ENCODE results near the gene TSC2.
A peak's percentile ranks its signal among the peaks of the same experiment; 100 is the strongest.

TSC2 gene

DNA sequence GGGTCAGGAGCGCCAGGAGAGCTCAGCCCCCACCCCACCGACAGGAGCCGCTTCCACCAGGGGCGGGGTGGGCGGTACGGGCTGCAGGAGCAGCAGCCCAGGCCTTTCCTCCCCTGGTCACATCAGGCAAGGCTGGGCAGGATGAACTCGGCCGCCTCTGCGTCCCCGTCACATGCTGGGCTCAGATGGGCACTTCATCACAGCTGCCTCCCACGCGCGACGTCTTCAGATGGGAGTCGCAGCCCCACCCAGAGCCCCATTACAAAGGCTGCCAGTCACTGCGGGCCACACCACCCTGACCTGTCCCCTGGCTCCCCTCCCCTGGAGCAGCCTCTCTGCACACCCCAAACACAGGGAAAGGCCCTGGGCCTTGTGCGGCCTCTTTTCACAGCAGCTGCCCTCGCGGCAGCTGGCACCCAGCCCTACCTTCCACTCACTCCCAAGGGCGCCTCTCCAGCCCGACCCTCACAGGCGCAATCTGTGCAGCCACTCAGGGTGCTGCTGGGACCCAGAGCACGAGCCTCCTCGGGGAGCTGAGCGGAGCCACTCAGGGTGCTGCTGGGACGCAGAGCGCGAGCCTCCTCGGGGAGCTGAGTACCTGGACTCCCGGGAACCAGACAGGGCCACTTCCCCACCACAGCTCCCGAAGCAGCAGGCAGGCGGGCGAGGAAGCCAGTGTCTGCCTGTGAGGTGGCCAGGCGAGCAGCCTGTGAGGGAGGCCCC is 42.8 kb upstream of the TSC2 start:
- Histone ChIP-seq H4K20me1 (ENCODE audit: insufficient read depth, low read length) (peaks cover 60% of the 10 kb centered on the region), H3K27me3 (ENCODE audit: low read depth, low read length) (no peaks in the 10 kb centered on the region), H3K36me3 (replicated peaks; ENCODE audit: low read depth, low read length) (peaks cover 39% of the 10 kb centered on the region), H2AFZ (ENCODE audit: low read depth, low read length) (no peak overlapping the region), H3K9ac (ENCODE audit: low read length) (no peak overlapping the region), H3K4me2 (ENCODE audit: low read length) (no peak overlapping the region), H3K4me1 (ENCODE audit: low read length) (peaks cover 22% of the 10 kb centered on the region), H3K27ac (ENCODE audit: low read length) (no peak overlapping the region), H3K79me2 (ENCODE audit: low read length) (peaks cover 71% of the 10 kb centered on the region), H3K9me3 (ENCODE audit: insufficient read depth, low read length) (no peaks in the 10 kb centered on the region), H3K4me3 (ENCODE audit: low read length) (no peak overlapping the region)
- TF ChIP-seq, protein P1, sequence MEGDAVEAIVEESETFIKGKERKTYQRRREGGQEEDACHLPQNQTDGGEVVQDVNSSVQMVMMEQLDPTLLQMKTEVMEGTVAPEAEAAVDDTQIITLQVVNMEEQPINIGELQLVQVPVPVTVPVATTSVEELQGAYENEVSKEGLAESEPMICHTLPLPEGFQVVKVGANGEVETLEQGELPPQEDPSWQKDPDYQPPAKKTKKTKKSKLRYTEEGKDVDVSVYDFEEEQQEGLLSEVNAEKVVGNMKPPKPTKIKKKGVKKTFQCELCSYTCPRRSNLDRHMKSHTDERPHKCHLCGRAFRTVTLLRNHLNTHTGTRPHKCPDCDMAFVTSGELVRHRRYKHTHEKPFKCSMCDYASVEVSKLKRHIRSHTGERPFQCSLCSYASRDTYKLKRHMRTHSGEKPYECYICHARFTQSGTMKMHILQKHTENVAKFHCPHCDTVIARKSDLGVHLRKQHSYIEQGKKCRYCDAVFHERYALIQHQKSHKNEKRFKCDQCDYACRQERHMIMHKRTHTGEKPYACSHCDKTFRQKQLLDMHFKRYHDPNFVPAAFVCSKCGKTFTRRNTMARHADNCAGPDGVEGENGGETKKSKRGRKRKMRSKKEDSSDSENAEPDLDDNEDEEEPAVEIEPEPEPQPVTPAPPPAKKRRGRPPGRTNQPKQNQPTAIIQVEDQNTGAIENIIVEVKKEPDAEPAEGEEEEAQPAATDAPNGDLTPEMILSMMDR (IDR thresholded peaks at IDR 0.05; ENCODE audit: low read depth, low read length), result no peak
- no peak for TF ChIP-seq EZH2phosphoT487 (IDR thresholded peaks at IDR 0.05; ENCODE audit: low read depth)

DNA sequence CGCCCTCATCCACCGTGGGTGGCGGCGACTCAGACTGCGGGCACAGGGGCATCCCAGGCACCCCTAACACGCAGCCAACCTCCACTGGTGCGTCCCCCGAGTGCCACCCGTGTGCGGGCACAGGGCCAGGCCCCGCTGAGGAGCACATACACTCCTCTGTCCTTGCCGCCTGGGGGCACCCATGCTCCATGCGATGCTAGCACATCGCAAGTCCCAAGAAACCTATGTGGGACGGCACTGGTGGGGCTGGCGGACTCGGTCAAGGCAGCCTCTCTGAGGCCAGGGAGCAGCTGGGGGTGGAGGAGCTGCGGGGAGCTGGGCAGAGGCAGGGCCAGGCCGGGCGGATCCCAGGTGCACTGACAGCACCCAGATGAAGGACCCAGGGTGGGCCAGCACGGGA is 42.1 kb upstream of the TSC2 start:
- no peaks in the 10 kb centered on the region for H3K9me3 ChIP-seq (ENCODE audit: insufficient read depth, low read length)
- peaks cover 78% of the 10 kb centered on the region for H3K79me2 ChIP-seq (ENCODE audit: low read length)
- H3K27me3 ChIP-seq (ENCODE audit: low read depth, low read length), result no peaks in the 10 kb centered on the region
- peaks cover 26% of the 10 kb centered on the region for H3K4me1 ChIP-seq (ENCODE audit: low read length)
- H3K36me3 ChIP-seq (replicated peaks; ENCODE audit: low read depth, low read length), result peaks cover 39% of the 10 kb centered on the region
- TF ChIP-seq, protein P1 (IDR thresholded peaks at IDR 0.05; ENCODE audit: low read depth, low read length), result peak; percentile 20
- no peak for TF ChIP-seq EZH2phosphoT487 (IDR thresholded peaks at IDR 0.05; ENCODE audit: low read depth)
- H4K20me1 ChIP-seq (ENCODE audit: insufficient read depth, low read length), result peaks cover 60% of the 10 kb centered on the region
- no peak overlapping the region for H3K27ac ChIP-seq (ENCODE audit: low read length)
- no peak overlapping the region for H2AFZ ChIP-seq (ENCODE audit: low read depth, low read length)
- H3K4me2 ChIP-seq (ENCODE audit: low read length), result no peak overlapping the region
- no peak overlapping the region for H3K4me3 ChIP-seq (ENCODE audit: low read length)
- no peak overlapping the region for H3K9ac ChIP-seq (ENCODE audit: low read length)

DNA sequence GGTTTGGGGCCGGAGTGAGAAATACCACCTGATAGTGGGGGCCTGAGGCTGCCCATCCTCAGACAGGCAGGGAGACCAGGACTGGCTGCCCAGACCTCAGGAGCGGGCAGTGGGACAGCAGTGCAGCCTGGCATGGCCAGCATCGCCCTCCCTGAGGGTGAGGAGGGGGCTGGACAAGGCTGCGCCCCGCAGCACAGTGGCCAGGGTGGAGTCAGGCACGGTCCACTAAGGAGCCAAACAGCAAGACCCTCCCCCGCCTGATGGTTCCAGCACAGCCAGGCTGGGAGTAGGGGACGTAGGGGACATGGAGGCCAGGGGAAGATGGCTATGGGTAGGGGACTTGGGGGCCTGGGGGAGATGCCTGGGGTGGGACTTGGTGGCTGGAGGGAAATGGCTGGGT is 41.5 kb upstream of the TSC2 start:
- no peak overlapping the region for H3K27ac ChIP-seq (ENCODE audit: low read length)
- H3K27me3 ChIP-seq (ENCODE audit: low read depth, low read length), result no peaks in the 10 kb centered on the region
- no peak overlapping the region for H3K4me3 ChIP-seq (ENCODE audit: low read length)
- H3K4me2 ChIP-seq (ENCODE audit: low read length), result no peak overlapping the region
- TF ChIP-seq EZH2phosphoT487 (IDR thresholded peaks at IDR 0.05; ENCODE audit: low read depth), result no peak
- TF ChIP-seq, protein P1 (IDR thresholded peaks at IDR 0.05; ENCODE audit: low read depth, low read length), result no peak
- H3K9me3 ChIP-seq (ENCODE audit: insufficient read depth, low read length), result no peaks in the 10 kb centered on the region
- H3K9ac ChIP-seq (ENCODE audit: low read length), result no peak overlapping the region
- H3K79me2 ChIP-seq (ENCODE audit: low read length), result peaks cover 80% of the 10 kb centered on the region
- H3K36me3 ChIP-seq (replicated peaks; ENCODE audit: low read depth, low read length), result peaks cover 33% of the 10 kb centered on the region
- no peak overlapping the region for H2AFZ ChIP-seq (ENCODE audit: low read depth, low read length)
- H3K4me1 ChIP-seq (ENCODE audit: low read length), result peaks cover 29% of the 10 kb centered on the region
- H4K20me1 ChIP-seq (ENCODE audit: insufficient read depth, low read length), result peaks cover 60% of the 10 kb centered on the region

DNA sequence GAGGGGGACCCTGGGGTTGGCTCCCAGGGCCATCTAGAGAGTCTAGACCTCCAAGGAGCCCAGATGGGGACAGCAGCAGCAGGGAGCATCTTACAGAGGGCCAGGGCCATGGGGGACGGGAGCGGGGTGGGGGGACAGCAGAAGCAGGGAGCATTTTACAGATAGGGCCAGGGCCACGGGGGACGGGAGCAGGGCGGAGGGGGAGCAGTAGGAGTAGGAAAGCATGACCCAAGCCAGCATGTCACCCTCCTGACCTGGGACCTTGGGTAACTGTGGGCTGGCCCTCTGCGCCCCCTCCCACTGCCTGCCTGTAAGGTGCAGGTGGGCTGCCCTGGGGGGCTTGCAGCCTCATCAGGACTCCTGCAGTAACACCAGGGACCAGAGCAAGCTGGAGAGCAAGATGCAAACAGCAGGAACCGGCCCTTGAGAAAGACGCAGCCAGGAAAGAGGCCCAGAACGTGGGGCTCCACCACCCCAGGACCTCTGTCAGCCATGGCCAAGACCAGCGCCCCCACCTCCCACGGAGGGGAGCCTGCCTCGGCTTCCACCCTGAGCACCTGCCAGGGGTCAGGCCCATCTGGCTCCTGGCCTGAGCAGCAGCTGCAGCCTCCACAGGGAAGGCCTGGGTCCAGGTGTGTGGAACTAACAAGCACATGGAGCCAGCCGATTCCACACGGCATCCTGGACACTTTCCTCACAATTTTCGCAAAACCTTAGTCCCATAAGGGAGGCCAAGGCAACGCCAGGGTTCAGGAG is 40.5 kb upstream of the TSC2 start:
- no peak overlapping the region for H3K27ac ChIP-seq (ENCODE audit: low read length)
- TF ChIP-seq, protein P1 (IDR thresholded peaks at IDR 0.05; ENCODE audit: low read depth, low read length), result no peak
- TF ChIP-seq EZH2phosphoT487 (IDR thresholded peaks at IDR 0.05; ENCODE audit: low read depth), result no peak
- H3K9ac ChIP-seq (ENCODE audit: low read length), result no peak overlapping the region
- H4K20me1 ChIP-seq (ENCODE audit: insufficient read depth, low read length), result peaks cover 60% of the 10 kb centered on the region
- peak overlapping the region; percentile 95; the same call in 1 of the 2 replicates for H3K4me3 ChIP-seq (ENCODE audit: low read length)
- no peaks in the 10 kb centered on the region for H3K9me3 ChIP-seq (ENCODE audit: insufficient read depth, low read length)
- no peak overlapping the region for H2AFZ ChIP-seq (ENCODE audit: low read depth, low read length)
- peak overlapping the region; percentile 99 for H3K4me2 ChIP-seq (ENCODE audit: low read length)
- peaks cover 29% of the 10 kb centered on the region for H3K4me1 ChIP-seq (ENCODE audit: low read length)
- H3K36me3 ChIP-seq (replicated peaks; ENCODE audit: low read depth, low read length), result peaks cover 23% of the 10 kb centered on the region
- H3K79me2 ChIP-seq (ENCODE audit: low read length), result peaks cover 80% of the 10 kb centered on the region
- no peaks in the 10 kb centered on the region for H3K27me3 ChIP-seq (ENCODE audit: low read depth, low read length)

Measured in OCI-LY3 (cell line).